Subcutaneous adipose tissue (tissue), 4 donors: ENCODE measurements around the gene NCOA7. TPM values are rescaled to one million over a fixed set of nuclear protein-coding genes. Genes with fewer than 3 reads are reported as not detected.

Source experiments
- CTCF ChIP-seq: fragments of 450-650 bp; IDR thresholded peaks from one replicate; pipeline ENCODE4 v1.5.1; 2016; ENCODE audit warnings: low read depth, mild to moderate bottlenecking, control low read depth, antibody characterized with exemption, moderate library complexity
- total RNA-seq, 4 donors: library from RNA; depleted of rRNA; stranded (reverse); fragments of >200 nt; gene quantifications; one replicate each; pipeline ENCODE4 v1.1.0, GENCODE V29; 2016

Gene NCOA7
- total RNA-seq, 4 donors from 2014 or later = 59.9 to 71.9 (median 62.2) TPM

DNA sequence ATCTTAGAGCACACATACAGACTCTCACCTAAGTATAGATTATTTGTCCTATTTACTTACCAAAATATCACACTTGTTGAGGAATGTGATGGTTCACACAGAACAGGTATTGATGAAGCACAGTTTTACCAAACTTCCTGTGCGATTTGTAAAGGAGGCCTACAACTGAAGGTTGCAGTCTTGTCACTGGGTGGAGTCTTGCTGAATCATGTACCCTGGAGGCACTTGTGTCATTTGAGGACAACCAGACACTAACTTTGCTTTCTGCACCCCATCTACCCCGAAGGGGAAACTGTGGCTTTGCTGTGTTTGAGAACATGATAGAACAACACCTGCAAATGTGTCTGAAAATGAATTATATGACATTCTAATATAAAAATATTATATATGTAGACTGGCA, 133.4 kb downstream of the NCOA7 start:
- no peak for TF ChIP-seq CTCF

GRCh38 chr6:125924697-125925358, 134.1 kb downstream of the NCOA7 start:
- TF ChIP-seq CTCF = no peak

DNA sequence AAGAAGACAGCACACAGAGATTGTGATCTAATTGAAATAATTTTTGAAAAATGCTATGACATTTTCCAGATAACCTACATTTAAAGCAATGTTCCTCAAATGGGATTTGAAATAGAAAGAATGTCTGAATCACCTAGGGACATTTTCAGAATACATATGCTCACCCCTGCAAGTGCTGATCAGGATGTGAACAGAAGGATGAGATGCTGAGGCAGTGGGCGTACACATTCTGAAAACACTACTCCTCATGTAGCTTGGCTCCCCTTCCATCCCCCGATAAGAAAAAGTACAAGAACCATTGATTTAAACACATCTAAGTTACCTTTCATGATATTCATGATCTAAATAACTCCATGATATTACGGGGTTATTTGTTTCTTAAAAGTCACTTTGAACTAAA, 136.0 kb downstream of the NCOA7 start:
- no peak for TF ChIP-seq CTCF

DNA sequence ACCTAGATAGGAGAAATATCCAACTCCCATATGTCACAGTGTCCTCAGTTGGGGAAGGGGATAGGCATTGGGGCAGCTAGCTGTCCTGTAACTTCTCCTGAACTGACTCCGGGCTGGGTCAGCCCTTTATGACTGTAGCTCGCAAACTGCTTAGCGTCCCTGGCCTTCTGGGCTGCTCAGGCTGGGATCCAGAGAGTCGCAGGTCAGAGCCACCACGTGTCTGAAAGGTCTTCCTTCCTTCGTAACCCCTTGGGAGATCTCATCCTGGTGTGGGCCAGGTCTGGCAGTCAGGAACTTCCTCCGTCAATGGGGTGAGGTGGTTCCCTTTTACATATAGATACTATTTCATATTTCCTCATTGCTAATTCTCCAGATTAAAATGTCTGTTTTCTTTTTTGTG, 137.0 kb downstream of the NCOA7 start:
- no peak for TF ChIP-seq CTCF

DNA sequence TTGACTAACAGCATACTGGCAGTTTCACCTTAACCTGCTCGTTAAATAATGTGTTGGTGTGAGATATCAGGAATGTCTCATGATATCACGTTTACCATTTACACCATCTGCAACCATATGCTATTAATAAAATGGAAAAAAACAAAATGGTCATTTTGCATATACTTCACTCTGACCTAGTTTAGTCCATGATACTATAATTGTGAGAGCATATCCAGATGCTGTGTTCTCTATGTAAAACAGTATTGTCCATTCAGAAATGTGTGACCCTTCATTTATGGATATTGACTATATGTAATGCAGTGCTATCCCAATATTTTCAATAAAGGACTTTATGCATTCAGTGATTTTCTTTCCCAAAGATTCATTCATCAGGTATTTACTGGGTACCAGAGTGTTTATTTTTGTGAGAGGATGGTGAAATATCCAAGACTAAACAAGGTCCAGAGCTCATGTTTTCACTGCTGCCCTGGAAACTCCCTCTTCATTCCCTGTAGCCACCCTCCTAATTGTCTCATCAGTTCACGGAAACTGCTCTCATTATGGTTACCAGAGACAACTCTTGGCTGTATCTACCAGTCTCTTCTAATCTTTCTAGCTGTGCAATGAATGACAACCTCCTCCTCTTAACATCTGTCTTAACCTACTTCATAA, 140.1 kb downstream of the NCOA7 start:
- no peak for TF ChIP-seq CTCF

DNA sequence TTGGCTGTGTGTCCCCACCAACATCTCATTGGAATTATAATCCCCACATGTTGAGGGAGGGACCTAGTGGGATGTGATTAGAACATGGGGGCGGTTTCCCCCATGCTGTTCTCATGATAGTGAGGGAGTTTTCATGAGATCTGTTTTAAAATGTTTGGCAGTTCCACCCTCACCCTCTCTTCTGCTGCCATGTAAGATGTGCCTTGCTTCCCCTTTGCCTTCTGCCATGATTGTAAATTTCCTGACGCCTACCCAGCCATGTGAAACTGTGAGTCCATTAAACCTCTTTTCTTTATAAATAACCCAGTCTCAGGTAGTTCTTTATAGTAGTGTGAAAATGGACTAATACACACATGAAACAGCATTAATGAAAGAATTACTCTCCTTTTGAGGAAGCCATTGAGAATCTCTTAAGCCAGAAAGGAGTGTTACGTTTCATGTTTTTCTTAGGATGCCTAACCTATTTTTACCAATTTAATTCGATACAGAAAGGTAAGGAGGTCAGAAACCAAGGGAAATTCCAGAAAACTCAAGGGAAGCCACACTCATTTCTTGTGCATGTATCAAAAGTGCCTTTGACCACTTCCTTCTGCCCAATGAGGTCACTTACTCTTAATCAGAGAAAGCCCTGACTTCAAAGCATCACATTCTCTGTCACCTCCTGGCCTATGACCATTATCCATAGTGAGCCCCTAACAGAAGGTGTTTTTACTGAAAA, 141.1 kb downstream of the NCOA7 start:
- no peak for TF ChIP-seq CTCF

GRCh38 chr6:125932451-125932795, 141.7 kb downstream of the NCOA7 start:
- TF ChIP-seq CTCF = no peak
